Fibroblast of lung (primary cell): ENCODE data around the gene VDAC2. TPM values are rescaled to one million over a fixed set of nuclear protein-coding genes. Genes with fewer than 3 reads are reported as not detected.

Experiments used
- DNase-seq, 2 donors: peaks; one replicate each; pipeline versions ENCODE4 v3.0.0 to v3.0.0-alpha.2; 2010; ENCODE audit warnings: low read depth in 2 of 2
- H2AFZ ChIP-seq: 2 replicates; pipeline ENCODE4 v1.5.1; 2012; ENCODE audit warnings: low read length, control low read depth, inconsistent platforms
- H3K27ac ChIP-seq: 2 replicates; pipeline ENCODE4 v1.5.1; 2011; ENCODE audit warnings: low read length, control low read depth; ENCODE audit not compliant: insufficient read depth
- H3K27me3 ChIP-seq: 2 replicates; pipeline ENCODE4 v1.5.1; 2011; ENCODE audit warnings: mild to moderate bottlenecking, low read length; ENCODE audit not compliant: control insufficient read depth, insufficient read depth
- H3K36me3 ChIP-seq: 2 replicates; pipeline ENCODE4 v1.5.1; 2011; ENCODE audit warnings: low read length; ENCODE audit not compliant: control insufficient read depth, insufficient read depth
- H3K4me1 ChIP-seq: 2 replicates; pipeline ENCODE4 v1.5.1; 2011; ENCODE audit warnings: low read length; ENCODE audit not compliant: control insufficient read depth, insufficient read depth; ENCODE audit errors: extremely low read depth
- H3K4me2 ChIP-seq: 2 replicates; pipeline ENCODE4 v1.5.1; 2011; ENCODE audit warnings: low read length, control low read depth; ENCODE audit not compliant: insufficient read depth; ENCODE audit errors: extremely low read depth
- H3K4me3 ChIP-seq, 4 experiments: fragments of 200-600 bp in 1 of 4; sonication (generic) in 1 of 4; replicated peaks in 1 of 4; 2 replicates each; pipeline ENCODE4 v1.5.1; 2011 to 2016; ENCODE audit warnings: low read length in 4 of 4, low read depth in 3 of 4, mild to moderate bottlenecking in 3 of 4, control low read depth in 2 of 4, inconsistent platforms in 1 of 4, mixed read lengths in 1 of 4; ENCODE audit not compliant: insufficient read depth in 1 of 4; ENCODE audit errors: control extremely low read depth in 1 of 4
- H3K79me2 ChIP-seq: 2 replicates; pipeline ENCODE4 v1.5.1; 2012; ENCODE audit warnings: mild to moderate bottlenecking, low read length, inconsistent platforms; ENCODE audit not compliant: control insufficient read depth, insufficient read depth
- H3K9ac ChIP-seq: 2 replicates; pipeline ENCODE4 v1.5.1; 2011; ENCODE audit warnings: mild to moderate bottlenecking, low read length, control low read depth; ENCODE audit not compliant: insufficient read depth
- H3K9me3 ChIP-seq: 2 replicates; pipeline ENCODE4 v1.5.1; 2012; ENCODE audit warnings: low read depth, low read length; ENCODE audit not compliant: control insufficient read depth, insufficient read depth
- H4K20me1 ChIP-seq: 2 replicates; pipeline ENCODE4 v1.5.1; 2011; ENCODE audit warnings: low read length; ENCODE audit not compliant: control insufficient read depth, insufficient read depth; ENCODE audit errors: extremely low read depth
- EZH2 ChIP-seq: IDR thresholded peaks from 2 replicates; pipeline ENCODE4 v1.5.1; 2012; ENCODE audit warnings: low read length, control low read depth, mild to moderate bottlenecking; ENCODE audit errors: missing control alignments
- polyA plus RNA-seq, 2 donors: library from polyadenylated mRNA; depleted of rRNA in 1 of 2; stranded (reverse) in 1 of 2; unstranded in 1 of 2; fragments of >200 nt; gene quantifications; 2 replicates each; pipeline ENCODE4 v1.2.1, GENCODE V29; 2011 to 2012; ENCODE audit warnings: missing spikeins in 1 of 2
- total RNA-seq: library from RNA; depleted of rRNA; stranded (reverse); fragments of >200 nt; gene quantifications from 2 replicates; pipeline ENCODE4 v1.2.1, GENCODE V29; 2014
- TF ChIP-seq, protein P1 (sequence below), 2 donors: IDR thresholded peaks in 1 of 2; conservative IDR thresholded peaks in 1 of 2; 1 replicate in 1 of 2; 2 replicates in 1 of 2; pipeline ENCODE4 v1.5.1; 2011 to 2012; ENCODE audit warnings: low read length in 2 of 2, control low read depth in 1 of 2, inconsistent platforms in 1 of 2, low read depth in 1 of 2, mild to moderate bottlenecking in 1 of 2

VDAC2 gene
- total and polyA plus RNA-seq, 2 donors (not counting 1 experiment from before 2014, with no cell fraction given) = 151 to 208 TPM

DNA sequence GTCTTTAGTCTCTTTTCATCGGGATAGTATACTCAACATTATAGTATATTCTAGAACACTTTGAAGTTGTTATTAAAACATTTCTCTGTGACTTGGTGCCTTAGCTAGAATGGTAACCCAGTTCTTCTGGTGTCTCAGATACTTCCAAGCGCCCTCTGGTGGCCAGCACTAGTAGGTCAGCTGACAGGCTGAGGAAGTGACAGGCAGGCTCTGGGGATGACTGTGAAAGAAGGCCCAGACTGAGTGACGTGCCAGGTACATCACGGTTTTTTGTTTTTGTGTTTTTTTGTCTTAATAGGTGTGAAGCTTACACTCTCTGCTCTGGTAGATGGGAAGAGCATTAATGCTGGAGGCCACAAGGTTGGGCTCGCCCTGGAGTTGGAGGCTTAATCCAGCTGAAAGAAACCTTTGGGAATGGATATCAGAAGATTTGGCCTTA lies 20.0 kb downstream of the VDAC2 start:
- Histone ChIP-seq H2AFZ (no peak overlapping the region), H3K27ac (no peak overlapping the region), H3K9me3 (no peaks in the 10 kb centered on the region), H3K4me2 (no peak overlapping the region), H4K20me1 (no peaks in the 10 kb centered on the region), H3K79me2 (peaks cover 37% of the 10 kb centered on the region), H3K9ac (no peak overlapping the region), H3K4me1 (peaks cover 16% of the 10 kb centered on the region), H3K4me3 (no peak overlapping the region), H3K36me3 (peaks cover 12% of the 10 kb centered on the region), H3K27me3 (no peaks in the 10 kb centered on the region)
- peak; percentile 73 to 88 for DNase-seq
- TF ChIP-seq, protein P1, sequence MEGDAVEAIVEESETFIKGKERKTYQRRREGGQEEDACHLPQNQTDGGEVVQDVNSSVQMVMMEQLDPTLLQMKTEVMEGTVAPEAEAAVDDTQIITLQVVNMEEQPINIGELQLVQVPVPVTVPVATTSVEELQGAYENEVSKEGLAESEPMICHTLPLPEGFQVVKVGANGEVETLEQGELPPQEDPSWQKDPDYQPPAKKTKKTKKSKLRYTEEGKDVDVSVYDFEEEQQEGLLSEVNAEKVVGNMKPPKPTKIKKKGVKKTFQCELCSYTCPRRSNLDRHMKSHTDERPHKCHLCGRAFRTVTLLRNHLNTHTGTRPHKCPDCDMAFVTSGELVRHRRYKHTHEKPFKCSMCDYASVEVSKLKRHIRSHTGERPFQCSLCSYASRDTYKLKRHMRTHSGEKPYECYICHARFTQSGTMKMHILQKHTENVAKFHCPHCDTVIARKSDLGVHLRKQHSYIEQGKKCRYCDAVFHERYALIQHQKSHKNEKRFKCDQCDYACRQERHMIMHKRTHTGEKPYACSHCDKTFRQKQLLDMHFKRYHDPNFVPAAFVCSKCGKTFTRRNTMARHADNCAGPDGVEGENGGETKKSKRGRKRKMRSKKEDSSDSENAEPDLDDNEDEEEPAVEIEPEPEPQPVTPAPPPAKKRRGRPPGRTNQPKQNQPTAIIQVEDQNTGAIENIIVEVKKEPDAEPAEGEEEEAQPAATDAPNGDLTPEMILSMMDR (conservative IDR thresholded peaks at IDR 0.05 in 1 of 2, IDR thresholded peaks at IDR 0.05 in 1 of 2; ENCODE audit: low read depth in 1 of 2, low read length in 2 of 2) = peak; percentile 93 to 96
- no peak for TF ChIP-seq EZH2

DNA sequence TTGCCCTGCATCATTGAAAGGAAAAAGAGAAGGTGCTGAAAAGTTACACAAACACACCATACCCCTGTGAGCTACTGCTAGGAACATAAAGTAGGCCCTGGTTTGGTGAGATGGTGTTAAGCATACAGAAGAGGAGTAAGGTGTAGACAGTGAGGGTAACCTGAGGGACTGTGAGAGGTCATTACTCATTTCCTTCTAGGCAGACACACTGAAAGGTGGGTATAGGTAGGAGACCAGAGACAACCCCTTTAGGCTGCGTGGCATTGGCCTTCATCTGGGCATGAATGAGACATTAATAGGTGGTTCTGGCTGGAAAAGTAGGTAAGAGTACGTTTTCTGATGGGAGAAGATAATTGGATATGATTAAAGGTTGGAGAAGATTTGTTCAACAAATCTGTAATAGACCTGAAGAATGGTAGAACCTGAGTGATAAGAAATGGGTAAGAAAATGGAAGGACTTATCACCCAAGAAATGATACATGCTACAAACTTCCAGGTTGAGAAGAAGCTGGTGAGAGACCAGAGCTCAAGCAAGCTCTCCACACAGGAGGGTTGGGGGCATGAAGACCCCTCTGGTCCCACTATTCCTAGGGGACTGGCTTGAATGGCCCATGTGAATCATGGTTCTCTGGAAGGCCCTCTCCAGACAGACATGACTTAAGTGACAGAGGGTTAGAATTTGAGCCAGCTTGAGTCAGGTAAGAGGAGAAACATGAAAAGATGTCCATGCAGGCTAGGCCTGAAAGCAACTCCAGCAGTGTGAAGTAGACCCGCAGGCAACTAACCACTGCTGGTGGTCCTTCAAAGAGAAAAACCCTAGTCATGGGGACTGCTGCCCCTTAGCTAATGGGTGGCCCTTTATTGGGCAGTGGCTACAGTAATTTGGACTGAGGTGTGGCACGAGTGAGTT lies 21.3 kb downstream of the VDAC2 start:
- H3K79me2 ChIP-seq = peaks cover 26% of the 10 kb centered on the region

DNA sequence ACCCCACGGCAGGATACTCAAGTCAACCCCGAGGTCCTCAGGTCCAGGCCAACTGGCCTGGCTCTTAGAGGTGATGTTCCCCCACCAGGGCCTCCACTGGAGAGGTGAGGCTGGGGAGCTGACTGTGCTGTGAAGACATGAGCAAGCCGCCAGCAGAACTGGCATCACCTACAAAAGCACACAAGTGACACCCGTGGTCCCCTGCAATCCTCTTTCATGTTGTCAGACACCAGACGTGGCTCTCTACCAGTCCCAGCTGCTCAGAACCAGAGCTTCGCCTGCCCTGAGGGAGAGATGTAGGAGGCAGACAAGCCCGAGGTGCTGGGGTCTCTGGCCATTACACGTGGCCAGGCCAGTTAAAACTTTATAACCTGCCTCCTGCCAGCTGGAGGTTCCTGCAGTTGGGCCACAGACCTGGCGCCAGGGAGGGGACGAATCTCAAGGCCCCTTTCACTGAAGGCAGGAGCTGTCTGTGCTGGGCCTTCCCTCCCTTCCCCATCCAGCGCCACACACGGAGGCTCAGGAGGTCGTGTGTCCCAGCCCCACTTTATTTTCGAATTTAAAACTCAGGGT lies 22.9 kb downstream of the VDAC2 start:
- TF ChIP-seq EZH2 = no peak
- TF ChIP-seq, protein P1 (conservative IDR thresholded peaks at IDR 0.05 in 1 of 2, IDR thresholded peaks at IDR 0.05 in 1 of 2; ENCODE audit: low read depth in 1 of 2, low read length in 2 of 2) = no peak
- peak overlapping the region; percentile 34 for H3K27ac ChIP-seq

More for the DNA sequence above, 21.3 kb downstream of the VDAC2 start:
- no peak for TF ChIP-seq EZH2
- TF ChIP-seq, protein P1 (conservative IDR thresholded peaks at IDR 0.05 in 1 of 2, IDR thresholded peaks at IDR 0.05 in 1 of 2; ENCODE audit: low read depth in 1 of 2, low read length in 2 of 2) = no peak
- Histone ChIP-seq H3K9ac (no peak overlapping the region), H2AFZ (no peak overlapping the region), H3K27me3 (no peaks in the 10 kb centered on the region), H4K20me1 (no peaks in the 10 kb centered on the region), H3K36me3 (peaks cover 9% of the 10 kb centered on the region), H3K4me3 (no peak overlapping the region), H3K9me3 (no peaks in the 10 kb centered on the region), H3K4me1 (peaks cover 6% of the 10 kb centered on the region), H3K27ac (no peak overlapping the region), H3K4me2 (no peak overlapping the region)
- no peak for DNase-seq

More for the DNA sequence above, 22.9 kb downstream of the VDAC2 start:
- Histone ChIP-seq H3K36me3 (peaks cover 9% of the 10 kb centered on the region), H3K4me3 (no peak overlapping the region), H3K27me3 (no peaks in the 10 kb centered on the region), H3K4me2 (no peak overlapping the region), H3K4me1 (peaks cover 5% of the 10 kb centered on the region), H4K20me1 (no peaks in the 10 kb centered on the region), H3K9me3 (no peaks in the 10 kb centered on the region), H3K79me2 (peaks cover 12% of the 10 kb centered on the region), H2AFZ (no peak overlapping the region), H3K9ac (no peak overlapping the region)
- DNase-seq = no peak
